A673 (cell line): ENCODE results near the gene LRRC46.

Source experiments
- EZH2 ChIP-seq: fragments of 200-600 bp; sonication (generic); IDR thresholded peaks from 2 replicates; pipeline ENCODE4 v1.6.1; 2017; ENCODE audit warnings: borderline replicate concordance, low read depth, mild to moderate bottlenecking, mixed read lengths, antibody characterized with exemption, low read length; ENCODE audit not compliant: poor library complexity, severe bottlenecking
- TF ChIP-seq, protein P1 (sequence below): fragments of 300-800, 200-600 bp; sonication (generic); conservative IDR thresholded peaks from 2 replicates; pipeline ENCODE4 v1.5.1; 2017; ENCODE audit warnings: low read depth, mild to moderate bottlenecking, antibody characterized with exemption, low read length, moderate library complexity, mixed read lengths

DNA sequence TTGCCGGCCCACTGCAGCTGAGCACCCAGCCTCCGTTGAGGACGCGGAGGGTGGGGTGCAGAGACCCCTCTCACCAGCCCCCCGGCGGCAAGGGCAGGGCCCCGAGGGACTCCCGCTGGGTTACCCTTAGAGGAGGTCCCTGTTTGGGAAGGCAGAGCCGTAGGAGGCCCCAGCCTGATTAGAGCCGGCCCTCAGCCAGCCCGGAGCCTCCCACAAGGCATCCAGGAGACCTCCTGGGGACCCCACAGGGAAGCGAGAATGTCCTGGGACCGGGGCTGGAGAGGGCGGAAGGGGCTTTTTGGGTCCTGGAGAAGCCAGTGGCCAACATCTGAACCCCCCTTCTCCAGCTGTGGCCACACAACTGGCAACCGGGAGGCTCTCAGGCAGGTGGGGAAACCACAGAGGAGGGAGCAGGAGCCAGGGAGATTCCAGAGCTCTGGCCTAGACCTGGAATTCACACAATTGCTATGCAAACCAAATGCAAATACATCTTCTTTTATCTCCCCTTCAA, 41.2 kb downstream of the LRRC46 start:
- TF ChIP-seq, protein P1, sequence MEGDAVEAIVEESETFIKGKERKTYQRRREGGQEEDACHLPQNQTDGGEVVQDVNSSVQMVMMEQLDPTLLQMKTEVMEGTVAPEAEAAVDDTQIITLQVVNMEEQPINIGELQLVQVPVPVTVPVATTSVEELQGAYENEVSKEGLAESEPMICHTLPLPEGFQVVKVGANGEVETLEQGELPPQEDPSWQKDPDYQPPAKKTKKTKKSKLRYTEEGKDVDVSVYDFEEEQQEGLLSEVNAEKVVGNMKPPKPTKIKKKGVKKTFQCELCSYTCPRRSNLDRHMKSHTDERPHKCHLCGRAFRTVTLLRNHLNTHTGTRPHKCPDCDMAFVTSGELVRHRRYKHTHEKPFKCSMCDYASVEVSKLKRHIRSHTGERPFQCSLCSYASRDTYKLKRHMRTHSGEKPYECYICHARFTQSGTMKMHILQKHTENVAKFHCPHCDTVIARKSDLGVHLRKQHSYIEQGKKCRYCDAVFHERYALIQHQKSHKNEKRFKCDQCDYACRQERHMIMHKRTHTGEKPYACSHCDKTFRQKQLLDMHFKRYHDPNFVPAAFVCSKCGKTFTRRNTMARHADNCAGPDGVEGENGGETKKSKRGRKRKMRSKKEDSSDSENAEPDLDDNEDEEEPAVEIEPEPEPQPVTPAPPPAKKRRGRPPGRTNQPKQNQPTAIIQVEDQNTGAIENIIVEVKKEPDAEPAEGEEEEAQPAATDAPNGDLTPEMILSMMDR = no peak
- no peak for TF ChIP-seq EZH2
